ENCODE data around the gene EPHA4.

DNA sequence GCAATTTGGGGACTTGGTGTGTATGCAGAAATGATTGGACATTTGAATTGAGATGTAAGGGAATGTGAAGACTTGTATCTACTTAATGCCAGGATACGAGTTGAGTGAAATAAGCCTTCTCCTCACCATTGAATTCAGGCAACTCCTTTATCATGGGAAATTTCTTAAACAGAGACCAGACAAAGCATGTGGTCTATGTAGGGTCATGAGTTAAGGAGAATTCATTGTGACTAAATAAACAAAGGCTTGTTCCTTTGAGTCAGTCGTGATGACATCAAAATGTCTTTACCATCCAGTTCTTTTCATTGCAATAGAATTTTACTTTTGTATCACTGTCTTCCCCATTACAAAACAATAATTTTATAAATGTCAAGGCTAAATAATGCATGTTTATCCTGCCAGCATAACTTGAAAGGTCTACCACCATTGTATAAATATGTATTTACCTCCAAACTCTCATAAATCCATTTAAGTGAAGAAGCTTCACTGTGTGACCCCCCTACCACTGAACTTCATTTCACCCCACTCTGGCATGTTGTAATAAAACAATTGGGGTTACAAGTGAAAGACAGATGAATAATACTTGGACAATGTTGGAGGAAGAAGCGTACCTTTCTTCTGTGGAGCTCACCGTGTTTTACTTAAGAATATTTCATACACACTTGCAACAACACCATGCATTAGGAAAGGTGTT is 149.4 kb downstream of the EPHA4 start:
- no peak for TF ChIP-seq CTCF (IDR thresholded peaks at IDR 0.05)
- no peak for TF ChIP-seq POLR2AphosphoS5 (IDR thresholded peaks at IDR 0.05; ENCODE audit: insufficient read depth in 1 of 2, low read depth in 1 of 2)
- TF ChIP-seq POLR2A (IDR thresholded peaks at IDR 0.05), result no peak

All from vagina (tissue), 2 donors.